HCT116 (cell line): ENCODE measurements around the gene NTSR1. TPM values are rescaled to one million over a fixed set of nuclear protein-coding genes. Genes with fewer than 3 reads are reported as not detected.

Experiments used
- ATAC-seq: fragments of 200-7000 bp; cut with Tn5 transposase; 2 replicates; pipeline ENCODE4 v1.9.1; 2020; ENCODE audit warnings: mild to moderate bottlenecking, moderate library complexity
- BruUV-seq: library from RNA; stranded (reverse); fragments of 400-500 nt; replicated peaks from 2 replicates; lab custom pipeline; 2021; lab: Mats Ljungman, UMichigan
- CTCF ChIA-PET: fragments of 300-600 bp; sonication (Branson Sonifier 250); formaldehyde crosslinking; loops from one replicate; lab custom pipeline; 2021; ENCODE audit warnings: antibody characterized with exemption; lab: Charles Lee
- POLR2A ChIA-PET: fragments of 300-600, 350-600 bp; sonication (Branson Sonifier 250); formaldehyde crosslinking; loops from one replicate; lab custom pipeline; 2021; ENCODE audit warnings: antibody characterized with exemption; lab: Charles Lee
- RAD21 ChIA-PET, 2 experiments: fragments of 300-600 bp; sonication (Branson Sonifier 250); formaldehyde crosslinking; loops; one replicate each; lab custom pipeline; 2023; ENCODE audit warnings: low total read pairs in 2 of 2; ENCODE audit not compliant: uncharacterized antibody in 2 of 2, unreplicated experiment in 2 of 2, low non-redundant PET in 1 of 2; lab: Charles Lee
- DNase-seq: peaks from one replicate; pipeline ENCODE4 v3.0.0-alpha.2; 2010; ENCODE audit warnings: low read depth, low spot score
- H2AFZ ChIP-seq: fragments of 200-600 bp; shearing (Covaris generic), sonication (generic); 2 replicates; pipeline ENCODE4 v1.6.1; 2017; ENCODE audit warnings: low read depth, mixed run types, mixed read lengths, antibody characterized with exemption, low read length; ENCODE audit not compliant: poor library complexity, severe bottlenecking
- H3K27ac ChIP-seq: 2 replicates; pipeline ENCODE4 v1.5.1; 2012; ENCODE audit warnings: low read depth, low read length
- H3K27me3 ChIP-seq: fragments of 200-600 bp; sonication (generic); 2 replicates; pipeline ENCODE4 v1.6.1; 2016; ENCODE audit warnings: mixed run types, low read length, mixed read lengths; ENCODE audit not compliant: insufficient read depth
- H3K36me3 ChIP-seq, 2 experiments: fragments of 200-500 bp in 1 of 2; fragments of 200-600 bp in 1 of 2; sonication (Bioruptor generic) in 1 of 2; sonication (generic) in 1 of 2; 2 replicates each; pipeline versions ENCODE4 v1.5.1 to v1.6.1; 2014 to 2016; ENCODE audit warnings: low read length in 2 of 2, inconsistent platforms in 1 of 2, mixed read lengths in 1 of 2, mixed run types in 1 of 2; ENCODE audit not compliant: insufficient read depth in 2 of 2, control insufficient read depth in 1 of 2
- H3K4me1 ChIP-seq, 2 experiments: fragments of 200-600 bp in 1 of 2; sonication (generic) in 1 of 2; 2 replicates each; pipeline versions ENCODE4 v1.5.1 to v1.6.1; 2012 to 2017; ENCODE audit warnings: low read length in 2 of 2, inconsistent platforms in 1 of 2, mild to moderate bottlenecking in 1 of 2, mixed read lengths in 1 of 2, mixed run types in 1 of 2, moderate library complexity in 1 of 2; ENCODE audit not compliant: insufficient read depth in 2 of 2, control insufficient read depth in 1 of 2
- H3K4me2 ChIP-seq: fragments of 200-600 bp; sonication (generic); 2 replicates; pipeline ENCODE4 v1.6.1; 2017; ENCODE audit warnings: mixed run types, low read length, mixed read lengths
- H3K4me3 ChIP-seq, 2 experiments: fragments of 200-600 bp in 1 of 2; sonication (generic) in 1 of 2; replicated peaks in 1 of 2; 2 replicates each; pipeline ENCODE4 v1.5.1; 2011 to 2016; ENCODE audit warnings: low read length in 2 of 2, control low read depth in 1 of 2, low read depth in 1 of 2, mild to moderate bottlenecking in 1 of 2, mixed read lengths in 1 of 2, mixed run types in 1 of 2
- H3K79me2 ChIP-seq: fragments of 200-600 bp; sonication (generic); 2 replicates; pipeline ENCODE4 v1.6.1; 2017; ENCODE audit warnings: mild to moderate bottlenecking, mixed run types, low read length, moderate library complexity, mixed read lengths; ENCODE audit not compliant: insufficient read depth
- H3K9ac ChIP-seq: fragments of 200-600 bp; sonication (generic); 2 replicates; pipeline ENCODE4 v1.6.1; 2016; ENCODE audit warnings: low read length, mixed read lengths
- H3K9me2 ChIP-seq: fragments of 200-600 bp; sonication (generic), shearing (Covaris generic); 2 replicates; pipeline ENCODE4 v1.6.1; 2017; ENCODE audit warnings: mixed run types, mild to moderate bottlenecking, moderate library complexity; ENCODE audit not compliant: insufficient read depth
- H3K9me3 ChIP-seq, 2 experiments: fragments of 200-500 bp in 1 of 2; fragments of 200-600 bp in 1 of 2; sonication (Bioruptor generic) in 1 of 2; sonication (generic) in 1 of 2; 2 replicates each; pipeline ENCODE4 v1.6.1; 2014 to 2017; ENCODE audit warnings: low read length in 2 of 2, mixed read lengths in 2 of 2, inconsistent platforms in 1 of 2, low read depth in 1 of 2, mild to moderate bottlenecking in 1 of 2, mixed run types in 1 of 2, moderate library complexity in 1 of 2; ENCODE audit not compliant: control insufficient read depth in 1 of 2, insufficient read depth in 1 of 2
- H4K20me1 ChIP-seq: fragments of 200-600 bp; sonication (generic), shearing (Covaris generic); 2 replicates; pipeline ENCODE4 v1.6.1; 2017; ENCODE audit warnings: mixed run types, mild to moderate bottlenecking, moderate library complexity; ENCODE audit not compliant: insufficient read depth
- CEBPB ChIP-seq: IDR thresholded peaks from 2 replicates; pipeline ENCODE4 v1.6.1; 2012; ENCODE audit warnings: low read depth
- FOSL1 ChIP-seq: IDR thresholded peaks from 2 replicates; pipeline ENCODE4 v1.6.1; 2012; ENCODE audit warnings: low read depth
- POLR2A ChIP-seq: IDR thresholded peaks from 2 replicates; pipeline ENCODE4 v1.7.0; 2011; ENCODE audit warnings: borderline replicate concordance; ENCODE audit not compliant: insufficient read depth, insufficient read length; ENCODE audit errors: extremely low read depth
- POLR2AphosphoS5 ChIP-seq: IDR thresholded peaks from 2 replicates; pipeline ENCODE4 v1.6.1; 2011; ENCODE audit warnings: mild to moderate bottlenecking, low read depth, low read length, moderate library complexity
- SIN3A ChIP-seq: IDR thresholded peaks from 2 replicates; pipeline ENCODE4 v1.6.1; 2012; ENCODE audit warnings: low read depth
- intact Hi-C: fragments of 100-400 bp; cut with micrococcal nuclease; formaldehyde crosslinking; loops from 2 replicates; pipeline ENCODE4 v1.10.0; 2022
- total RNA-seq: library from RNA; stranded (reverse); gene quantifications from one replicate; pipeline ENCODE4 v1.2.1, GENCODE V29; 2021; ENCODE audit not compliant: unreplicated experiment
- TF ChIP-seq, protein P1 (sequence below): IDR thresholded peaks from 2 replicates; pipeline ENCODE4 v1.6.1; 2012

NTSR1 gene
- total RNA-seq, 1 experiment from 2014 or later = 187 TPM

DNA sequence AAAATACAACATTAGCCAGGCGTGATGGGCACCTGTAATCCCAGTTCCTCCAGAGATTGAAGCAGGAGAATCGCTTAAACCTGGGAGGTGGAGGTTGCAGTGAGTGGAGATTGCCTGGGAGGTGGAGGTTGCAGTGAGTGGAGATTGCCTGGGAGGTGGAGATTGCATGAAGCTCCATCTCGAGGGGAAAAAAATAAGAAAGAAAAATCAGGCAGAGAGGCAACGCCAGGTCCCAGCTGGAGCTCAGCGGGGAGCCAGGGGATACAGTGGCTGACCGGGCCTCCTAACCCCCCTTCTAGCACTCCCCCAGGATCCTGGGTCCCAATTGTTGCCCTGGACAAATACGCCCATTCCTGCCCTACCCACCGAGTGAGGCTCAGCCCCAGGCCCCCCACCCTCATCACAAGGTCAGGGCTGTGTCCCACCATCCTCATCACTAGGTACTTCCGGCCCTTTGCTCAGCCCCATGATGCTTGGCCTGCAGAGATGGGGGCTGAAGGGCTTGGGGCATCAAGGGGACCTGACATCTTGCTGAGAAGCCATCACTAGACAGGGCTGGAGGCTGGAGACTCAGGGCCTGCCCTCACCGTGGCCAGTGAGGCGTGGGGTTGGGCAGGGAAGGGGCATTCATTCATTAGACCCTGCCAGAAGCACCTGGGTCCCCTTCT, 97.9 kb downstream of the NTSR1 start:
- ATAC-seq = no peak
- no peaks in the 10 kb centered on the region for H3K9me2 ChIP-seq
- POLR2A ChIA-PET = interaction anchor here (1.2 kb wide), 1 partner anchor 10 kb away, joined by 3 read pairs; the partner anchor contains the start of gene MRGBP
- peak overlapping the region; percentile 79 to 83 for H3K4me3 ChIP-seq
- H3K4me2 ChIP-seq = peak overlapping the region; percentile 98
- peaks cover 19 to 35% of the 10 kb centered on the region in 2 experiments; a peak in 3 of 4 replicates for H3K4me1 ChIP-seq
- TF ChIP-seq FOSL1 (no peak), SIN3A (no peak)
- TF ChIP-seq, all 23 proteins: peak for 0
- intact Hi-C loops = loop anchor here (10.0 kb wide), 1 partner anchor 502 kb away; the partner anchor contains the start of gene ADRM1
- Histone ChIP-seq H3K27me3 (no peaks in the 10 kb centered on the region), H3K27ac (peak overlapping the region; percentile 94), H3K36me3 (peaks cover 22 to 30% of the 10 kb centered on the region in 2 experiments), H3K79me2 (peaks cover 59% of the 10 kb centered on the region), H3K9me3 (no peaks in the 10 kb centered on the region), H2AFZ (no peak overlapping the region), H3K9ac (peak overlapping the region; percentile 79), H4K20me1 (no peaks in the 10 kb centered on the region; the same call in 1 of the 2 replicates)
- CTCF ChIA-PET = interaction anchor here (1.0 to 1.5 kb wide), 2 partner anchors 9 to 12 kb away, joined by 3 to 5 read pairs; no protein-coding TSS in a partner anchor
- BruUV-seq = TSS peak; percentile 51
- DNase-seq = no peak
- RAD21 ChIA-PET = no interaction called here

DNA sequence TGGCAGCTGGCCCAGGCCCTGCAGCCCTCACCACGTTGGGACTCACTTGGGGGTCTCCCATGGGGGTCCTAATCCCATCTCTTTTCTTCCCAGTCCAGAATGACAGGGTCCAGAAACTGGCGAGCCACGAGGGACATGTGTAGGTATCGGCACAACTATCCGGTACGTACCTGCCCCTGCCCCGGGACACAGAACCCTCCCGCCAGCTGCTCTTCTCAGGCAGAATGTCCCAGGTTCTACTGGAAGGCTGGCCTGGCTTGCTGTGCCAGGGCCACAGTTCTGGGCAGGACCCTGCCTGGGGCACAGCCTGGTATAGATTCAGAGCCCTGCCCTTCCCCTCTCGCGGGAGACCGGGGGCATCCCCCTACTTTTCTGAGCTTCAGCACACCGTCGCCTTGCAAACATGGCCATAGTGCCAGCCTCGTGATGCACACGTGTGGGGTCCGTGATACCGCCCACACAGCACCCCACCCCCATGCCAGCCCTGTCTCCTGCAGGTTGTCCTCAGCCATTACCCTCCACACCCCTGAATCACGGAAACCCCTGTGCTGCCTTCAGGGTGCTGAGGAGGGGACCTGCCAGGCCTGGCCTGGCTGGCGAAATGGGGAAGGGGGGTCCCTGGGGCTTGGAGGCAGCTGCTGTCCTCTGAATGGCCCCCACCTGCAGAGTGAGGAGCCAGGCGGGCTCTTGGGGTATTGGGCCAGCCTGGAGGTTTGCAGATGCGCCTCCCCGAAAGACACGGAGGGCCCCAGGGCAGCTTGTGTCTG, 99.0 kb downstream of the NTSR1 start:
- H3K9ac ChIP-seq = no peak overlapping the region
- ChIA-PET RAD21 (no interaction called here), POLR2A (interaction anchor here (1.2 kb wide), 1 partner anchor 11 kb away, joined by 3 read pairs; the partner anchor contains the start of gene MRGBP), CTCF (interaction anchor here (0.9 to 2.1 kb wide), 3 partner anchors 14 to 166 kb away, joined by 3 to 10 read pairs (median 6); partner anchors contain the start of gene SLCO4A1)
- no peaks in the 10 kb centered on the region; the same call in 1 of the 2 replicates for H4K20me1 ChIP-seq
- H3K4me1 ChIP-seq = peaks cover 19 to 35% of the 10 kb centered on the region in 2 experiments; a peak in 3 of 4 replicates
- no peaks in the 10 kb centered on the region for H3K9me2 ChIP-seq
- no peak overlapping the region for H3K4me2 ChIP-seq
- ATAC-seq (no peak), DNase-seq (no peak)
- no peaks in the 10 kb centered on the region for H3K27me3 ChIP-seq
- no peak overlapping the region for H3K4me3 ChIP-seq
- intact Hi-C loops = loop anchor here (1.0 to 10.0 kb wide), 2 partner anchors 139 to 503 kb away; partner anchors contain the start of gene ADRM1
- H3K9me3 ChIP-seq = no peaks in the 10 kb centered on the region
- H2AFZ ChIP-seq = no peak overlapping the region
- peaks cover 59% of the 10 kb centered on the region for H3K79me2 ChIP-seq
- H3K36me3 ChIP-seq = peaks cover 24 to 39% of the 10 kb centered on the region in 2 experiments
- BruUV-seq = no TSS peak
- TF ChIP-seq CEBPB = no peak
- no peak for TF ChIP-seq POLR2A
- TF ChIP-seq, protein P1, sequence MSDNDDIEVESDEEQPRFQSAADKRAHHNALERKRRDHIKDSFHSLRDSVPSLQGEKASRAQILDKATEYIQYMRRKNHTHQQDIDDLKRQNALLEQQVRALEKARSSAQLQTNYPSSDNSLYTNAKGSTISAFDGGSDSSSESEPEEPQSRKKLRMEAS = no peak
- TF ChIP-seq POLR2AphosphoS5 = 0 out of 2 replicates have a peak, but pooled peaks have one; percentile 5
- TF ChIP-seq, all 23 proteins: peak for 1
- peak overlapping the region; percentile 94; the same call in 1 of the 2 replicates for H3K27ac ChIP-seq
